HG02798 (cell line): Measurements from ENCODE around the gene TMEM30B.

Experiments
- ATAC-seq: cut with Tn5 transposase; IDR thresholded peaks from one replicate; pipeline ENCODE4 v1.9.1; 2021; ENCODE audit warnings: mild to moderate bottlenecking; ENCODE audit not compliant: unreplicated experiment, poor library complexity

Gene TMEM30B

GRCh38 chr14:61300754-61301153 is 19.6 kb upstream of the TMEM30B start:
- ATAC-seq, result no peak

DNA sequence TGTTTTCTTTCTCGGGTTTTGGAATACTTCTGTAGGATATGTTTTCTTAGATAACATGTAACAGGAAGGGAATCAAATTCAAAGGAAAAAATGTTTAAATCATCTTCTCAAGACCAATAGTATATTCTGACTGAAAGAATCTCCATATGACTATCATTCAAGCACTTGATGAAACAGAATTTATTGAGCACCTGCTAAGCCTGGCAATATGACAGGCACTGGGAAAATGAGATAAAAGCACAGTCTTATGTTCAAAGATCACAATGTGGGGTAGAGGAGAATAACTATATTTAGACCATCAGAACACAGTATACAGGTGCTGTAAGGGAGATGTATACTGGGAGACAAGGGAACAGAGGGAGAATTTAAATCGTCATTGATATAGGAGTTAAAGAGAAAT is 19.1 kb upstream of the TMEM30B start:
- no peak for ATAC-seq

GRCh38 chr14:61298824-61299223 is 17.7 kb upstream of the TMEM30B start:
- ATAC-seq, result no peak

GRCh38 chr14:61297581-61297980 is 16.4 kb upstream of the TMEM30B start:
- no peak for ATAC-seq

DNA sequence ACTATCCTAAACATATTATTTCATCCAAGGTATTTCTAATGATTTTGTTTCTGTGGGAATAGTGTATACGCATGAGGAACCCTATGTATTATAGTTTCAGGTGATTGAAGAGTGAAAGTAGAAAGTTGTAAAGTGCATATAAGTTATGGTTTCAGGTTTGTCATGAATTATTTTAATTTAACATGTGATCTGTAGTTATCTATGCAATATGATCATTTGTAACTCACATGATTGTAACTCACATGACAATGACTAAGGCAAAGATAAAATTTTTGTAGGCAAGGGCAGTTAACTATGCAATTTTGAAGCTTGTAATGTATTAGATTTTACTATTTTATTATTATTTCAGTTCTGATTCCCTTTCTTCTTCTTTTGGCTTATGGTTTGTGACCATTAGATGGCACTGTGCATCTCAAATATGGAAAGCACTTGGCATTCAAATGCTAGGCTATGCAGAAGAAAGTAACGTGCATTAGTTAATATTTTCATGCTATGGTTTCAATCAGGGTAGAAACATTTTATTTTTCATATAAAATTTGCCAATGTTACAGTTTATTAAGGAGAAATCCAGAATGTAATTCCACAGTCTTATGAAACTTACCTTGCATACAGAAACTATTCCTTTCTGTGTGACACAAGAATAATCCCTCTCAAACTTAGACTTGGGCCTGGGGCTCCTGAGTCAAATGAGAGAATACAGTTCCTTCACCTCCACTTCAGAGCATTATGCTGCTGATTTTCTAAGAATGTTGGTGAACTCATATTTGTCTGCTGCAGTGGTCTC is 15.8 kb upstream of the TMEM30B start:
- ATAC-seq, result no peak

GRCh38 chr14:61296151-61296550 is 15.0 kb upstream of the TMEM30B start:
- no peak for ATAC-seq

DNA sequence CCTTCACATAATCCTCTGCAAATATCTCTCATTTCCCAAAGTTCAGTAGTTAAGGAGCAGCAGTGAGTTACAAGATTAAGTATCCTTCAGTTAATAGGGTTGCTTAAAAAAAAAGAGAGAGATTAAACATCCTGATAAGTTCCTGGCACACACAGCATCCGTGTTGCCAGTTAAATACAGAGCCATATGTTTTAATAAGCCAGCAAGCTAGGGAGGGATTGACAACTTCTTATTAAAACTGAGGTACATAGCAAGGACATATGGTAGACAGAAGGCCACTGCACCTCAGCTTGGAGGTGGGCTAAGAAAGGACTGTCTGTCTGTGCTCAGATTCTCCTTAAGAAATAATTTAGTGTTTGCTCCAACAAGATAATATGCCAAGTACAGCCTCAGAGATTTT is 9.6 kb upstream of the TMEM30B start:
- no peak for ATAC-seq

GRCh38 chr14:61288720-61289119 is 7.6 kb upstream of the TMEM30B start:
- no peak for ATAC-seq

DNA sequence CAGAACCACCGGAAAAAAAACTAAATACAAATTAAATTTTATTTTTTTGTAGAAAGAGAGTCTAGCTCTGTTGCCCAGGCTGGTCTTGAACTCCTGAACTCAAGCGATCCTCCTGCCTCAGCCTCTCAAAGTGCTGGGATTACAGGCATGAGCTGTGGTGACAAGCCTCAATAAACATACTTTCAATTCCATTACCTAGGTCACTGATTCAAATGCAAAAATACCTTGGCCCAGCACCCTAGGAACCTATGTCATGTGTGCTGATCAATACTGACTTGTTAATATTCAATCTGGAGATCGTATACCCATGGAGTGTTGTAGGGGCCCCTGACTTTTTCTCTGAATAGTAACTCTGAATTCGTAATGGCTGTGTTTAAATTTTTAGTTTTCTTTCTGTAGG is 7.1 kb upstream of the TMEM30B start:
- no peak for ATAC-seq

GRCh38 chr14:61287196-61287595 is 6.1 kb upstream of the TMEM30B start:
- no peak for ATAC-seq

GRCh38 chr14:61285364-61285763 is 4.2 kb upstream of the TMEM30B start:
- no peak for ATAC-seq

- no peak for ATAC-seq
Observed at GRCh38 chr14:61284001-61284400, 2.9 kb upstream of the TMEM30B start.

- no peak for ATAC-seq
Observed at GRCh38 chr14:61282746-61283145, 1.6 kb upstream of the TMEM30B start.

DNA sequence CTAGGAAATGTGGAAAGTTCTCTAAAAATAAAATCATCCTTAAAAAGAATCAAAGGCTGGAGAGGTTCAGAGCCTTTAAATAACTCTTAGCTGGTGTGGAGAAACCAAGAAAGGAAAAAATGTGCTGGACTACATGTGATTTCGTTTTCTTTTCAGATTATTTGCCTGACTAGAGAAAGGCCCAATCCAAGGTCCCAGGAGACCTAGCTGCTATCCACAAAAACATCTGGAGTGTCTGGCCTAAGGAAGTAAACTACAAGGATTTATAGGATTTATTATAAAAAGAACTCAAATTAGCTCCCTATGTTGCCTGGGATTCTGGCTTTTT is 774 bp upstream of the TMEM30B start:
- ATAC-seq, result no peak

- ATAC-seq, result no peak
Observed at GRCh38 chr14:61280526-61281185, 482 bp downstream of the TMEM30B start.

DNA sequence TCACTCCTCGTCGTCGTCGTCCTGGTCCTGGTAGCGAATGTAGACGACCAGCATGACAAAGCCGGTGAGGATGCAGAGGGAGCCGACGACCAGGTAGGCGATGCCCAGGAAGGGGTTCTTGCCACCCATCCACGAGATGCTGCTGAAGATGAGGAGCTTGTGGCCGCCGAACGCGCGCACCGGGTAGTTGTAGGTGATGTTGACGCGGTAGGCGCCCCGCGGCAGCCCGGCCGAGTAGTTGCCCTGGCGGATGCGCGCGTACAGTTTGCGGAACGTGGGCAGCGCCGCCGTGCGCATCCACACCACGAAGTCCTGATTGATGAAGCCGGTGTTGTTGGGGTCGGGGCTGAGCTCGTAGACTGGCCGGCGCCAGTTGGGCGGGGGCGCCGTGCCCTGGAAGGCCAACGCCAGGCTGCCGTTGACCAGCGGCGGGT is 1.0 kb downstream of the TMEM30B start:
- ATAC-seq, result no peak

- no peak for ATAC-seq
Observed at GRCh38 chr14:61279082-61279481, 2.1 kb downstream of the TMEM30B start.

GRCh38 chr14:61277784-61278183 is 3.4 kb downstream of the TMEM30B start:
- ATAC-seq, result no peak

GRCh38 chr14:61277232-61277631 is 3.9 kb downstream of the TMEM30B start:
- ATAC-seq, result no peak

DNA sequence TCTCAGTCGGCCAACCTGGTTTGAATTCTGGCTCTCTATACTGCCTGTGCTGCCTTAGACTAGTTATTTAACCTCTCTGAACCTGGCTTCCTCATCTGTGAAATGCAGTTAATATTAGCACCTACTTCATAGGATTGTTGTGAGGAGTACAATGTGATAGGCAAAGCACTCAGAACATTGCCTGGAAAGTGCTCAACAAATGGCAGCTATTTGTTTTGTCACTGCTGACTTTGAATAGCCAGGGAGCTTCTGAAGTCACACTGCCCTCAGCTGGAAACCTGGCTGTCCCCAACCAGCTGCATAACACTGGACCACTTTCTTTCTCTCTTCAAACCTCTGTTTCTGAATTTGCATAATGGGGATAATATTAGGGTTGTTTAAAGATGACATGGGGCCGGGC is 9.6 kb downstream of the TMEM30B start:
- no peak for ATAC-seq

- ATAC-seq, result no peak
Observed at GRCh38 chr14:61270714-61271113, 10.4 kb downstream of the TMEM30B start.
